ENCODE results near the gene SQSTM1. TPM values are rescaled to one million over a fixed set of nuclear protein-coding genes. Genes with fewer than 3 reads are reported as not detected.

SQSTM1 gene
- total RNA-seq, 3 donors from 2014 or later, result 302 to 348 (median 321) TPM

- Histone ChIP-seq H3K9me3 (no peaks in the 10 kb centered on the region), H3K36me3 (ENCODE audit: low read depth) (peaks cover 3% of the 10 kb centered on the region), H3K4me1 (ENCODE audit: low read depth) (peaks cover 60% of the 10 kb centered on the region), H3K4me3 (no peak overlapping the region)
- no peak for TF ChIP-seq CTCF (IDR thresholded peaks at IDR 0.05)
- intact Hi-C loops (cut with DNase I, micrococcal nuclease), result no loop called here
- peak; percentile 71 to 88 (median 82) for DNase-seq
- ATAC-seq, result peak; percentile 42
These were observed 1.2 kb upstream of the SQSTM1 start for GRCh38 chr5:179819296-179820126.

DNA sequence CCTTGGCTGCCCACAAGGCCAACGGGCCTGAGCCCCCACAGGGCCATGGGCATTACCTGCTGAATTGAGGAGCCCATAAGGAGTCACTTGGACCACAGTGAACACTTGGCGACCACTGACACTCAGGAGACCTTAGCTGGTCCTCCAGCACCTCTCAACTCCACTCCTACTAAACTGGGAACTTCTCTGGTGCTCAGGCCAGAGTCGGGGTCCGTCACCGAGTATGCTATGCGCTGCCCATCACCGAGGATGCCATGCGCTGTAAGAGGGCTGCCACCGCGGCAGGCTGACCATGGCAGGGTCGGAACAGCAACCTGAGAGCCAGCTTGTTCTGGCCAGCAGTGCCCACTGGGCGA, 600 bp upstream of the SQSTM1 start:
- Histone ChIP-seq H3K36me3 (ENCODE audit: low read depth) (peaks cover 4% of the 10 kb centered on the region), H3K4me3 (peak overlapping the region; percentile 100), H3K9me3 (no peaks in the 10 kb centered on the region), H3K4me1 (ENCODE audit: low read depth) (peaks cover 63% of the 10 kb centered on the region)
- DNase-seq, result no peak
- intact Hi-C loops (cut with DNase I, micrococcal nuclease), result no loop called here
- no peak for ATAC-seq
- no peak for TF ChIP-seq CTCF (IDR thresholded peaks at IDR 0.05)

- no peaks in the 10 kb centered on the region for H3K9me3 ChIP-seq
- peaks cover 77% of the 10 kb centered on the region for H3K4me1 ChIP-seq (ENCODE audit: low read depth)
- peaks cover 4% of the 10 kb centered on the region for H3K36me3 ChIP-seq (ENCODE audit: low read depth)
- ATAC-seq, result peak; percentile 68
- peak overlapping the region; percentile 100 for H3K4me3 ChIP-seq
- no peak for TF ChIP-seq CTCF (IDR thresholded peaks at IDR 0.05)
- peak; percentile 96 to 98 (median 97) for DNase-seq
- intact Hi-C loops (cut with DNase I, micrococcal nuclease), result no loop called here
These were observed 773 bp downstream of the SQSTM1 start for GRCh38 chr5:179821298-179822058.

DNA sequence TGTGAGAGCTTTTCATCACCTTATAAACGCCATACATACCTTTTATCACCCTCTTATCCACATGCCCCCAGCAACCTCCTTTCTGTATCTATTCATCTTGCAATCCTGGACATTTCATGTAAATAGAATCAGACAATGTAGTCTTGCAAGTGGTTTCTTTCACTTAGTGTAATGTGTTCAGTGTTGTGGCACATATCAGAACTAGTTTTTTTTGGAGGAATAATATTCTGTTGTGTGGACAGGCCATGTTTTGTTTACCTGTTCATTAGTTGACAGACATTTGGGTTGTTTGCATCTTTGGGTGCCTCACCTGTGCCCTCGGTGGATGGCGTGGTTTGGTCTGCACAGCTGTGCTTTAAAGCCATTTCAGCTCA, 1.3 kb downstream of the SQSTM1 start:
- Histone ChIP-seq H3K4me1 (ENCODE audit: low read depth) (peaks cover 79% of the 10 kb centered on the region), H3K9me3 (no peaks in the 10 kb centered on the region), H3K4me3 (peak overlapping the region; percentile 100), H3K36me3 (ENCODE audit: low read depth) (peaks cover 4% of the 10 kb centered on the region)
- no peak for ATAC-seq
- TF ChIP-seq CTCF (IDR thresholded peaks at IDR 0.05), result no peak
- DNase-seq, result no peak
- intact Hi-C loops (cut with DNase I, micrococcal nuclease), result no loop called here

DNA sequence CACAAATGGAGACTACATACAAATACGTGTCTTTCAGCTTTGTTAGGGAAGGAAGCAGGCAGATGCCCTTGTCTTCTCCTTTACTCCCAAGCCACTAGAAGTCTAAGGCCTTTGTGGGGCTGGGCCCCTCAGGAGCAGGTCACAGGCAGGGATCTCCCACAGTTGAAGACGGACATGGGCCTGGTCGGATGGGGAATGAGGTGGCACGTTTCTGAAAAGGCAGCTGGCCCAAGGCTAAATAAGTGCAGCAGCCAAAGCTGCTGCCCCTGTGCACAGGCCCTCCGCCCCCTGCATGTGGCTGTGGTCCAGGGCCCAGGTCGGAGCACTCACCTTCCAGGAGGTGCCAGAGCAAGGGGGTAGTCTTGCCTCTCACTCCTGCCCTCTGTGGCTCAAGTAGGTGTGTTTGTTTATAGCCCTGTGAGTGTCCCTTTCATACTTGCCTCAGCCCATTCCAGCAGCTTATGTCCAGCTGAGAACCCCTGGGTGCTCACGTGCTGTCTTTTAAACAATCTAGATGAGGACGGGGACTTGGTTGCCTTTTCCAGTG, 1.8 kb downstream of the SQSTM1 start:
- DNase-seq (peak in 2 of 3 donors; percentile 34 to 53), ATAC-seq (no peak)
- Histone ChIP-seq H3K4me1 (ENCODE audit: low read depth) (peaks cover 79% of the 10 kb centered on the region), H3K9me3 (no peaks in the 10 kb centered on the region), H3K36me3 (ENCODE audit: low read depth) (peaks cover 4% of the 10 kb centered on the region), H3K4me3 (no peak overlapping the region)
- no peak for TF ChIP-seq CTCF (IDR thresholded peaks at IDR 0.05)
- intact Hi-C loops (cut with DNase I, micrococcal nuclease), result no loop called here

Measured in mucosa of descending colon (tissue), 3 donors.